ENCODE data around the gene ASB11. TPM values are rescaled to one million over a fixed set of nuclear protein-coding genes. Genes with fewer than 3 reads are reported as not detected.

The ASB11 gene
- total and polyA plus RNA-seq, 4 experiments from 2014 or later = not detected

DNA sequence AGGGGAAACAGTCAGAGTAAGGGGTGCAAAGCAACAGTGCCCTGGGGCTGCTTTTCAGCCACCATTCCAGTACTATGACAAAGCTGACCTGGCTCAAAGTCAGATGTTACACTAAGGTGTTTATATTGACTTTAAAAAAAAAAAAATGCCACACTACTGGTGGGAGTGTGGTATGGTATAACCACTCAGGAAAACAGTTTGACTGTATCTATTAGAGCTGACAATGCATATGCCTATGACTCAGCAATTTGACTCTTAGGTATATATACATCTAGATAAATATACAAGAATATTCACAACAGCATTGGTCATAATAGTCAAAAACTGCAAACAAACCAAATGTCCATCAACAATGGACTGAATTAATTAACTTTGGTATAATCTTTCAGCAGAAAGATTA is 60.6 kb downstream of the ASB11 start:
- Mint-ChIP-seq H3K4me3 (no peak overlapping the region), H3K9me3 (no peaks in the 10 kb centered on the region), H3K27ac (no peak overlapping the region), H3K36me3 (no peaks in the 10 kb centered on the region), H3K4me1 (no peaks in the 10 kb centered on the region), H3K27me3 (peaks cover 0 to 1% of the 10 kb centered on the region in 2 donors)
- CTCF ChIA-PET (ENCODE audit: partially characterized antibody) = no interaction called here
- no peak for DNase-seq
- H3K4me1 ChIP-seq (ENCODE audit: insufficient read depth, low read length) = no peaks in the 10 kb centered on the region
- no peaks in the 10 kb centered on the region for H3K9me3 ChIP-seq (ENCODE audit: control insufficient read depth in 1 of 2, low read length in 2 of 2)
- H3K27me3 ChIP-seq (ENCODE audit: insufficient read depth, low read length) = no peaks in the 10 kb centered on the region
- H3K27ac ChIP-seq (ENCODE audit: low read depth, low read length) = no peak overlapping the region
- POLR2A ChIA-PET (ENCODE audit: partially characterized antibody) = no interaction called here
- no peak overlapping the region for H3K4me3 ChIP-seq (ENCODE audit: low read length in 2 of 2)
- intact Hi-C loops (cut with micrococcal nuclease) = no loop called here
- no peaks in the 10 kb centered on the region for H3K36me3 ChIP-seq (ENCODE audit: insufficient read depth, low read length)

DNA sequence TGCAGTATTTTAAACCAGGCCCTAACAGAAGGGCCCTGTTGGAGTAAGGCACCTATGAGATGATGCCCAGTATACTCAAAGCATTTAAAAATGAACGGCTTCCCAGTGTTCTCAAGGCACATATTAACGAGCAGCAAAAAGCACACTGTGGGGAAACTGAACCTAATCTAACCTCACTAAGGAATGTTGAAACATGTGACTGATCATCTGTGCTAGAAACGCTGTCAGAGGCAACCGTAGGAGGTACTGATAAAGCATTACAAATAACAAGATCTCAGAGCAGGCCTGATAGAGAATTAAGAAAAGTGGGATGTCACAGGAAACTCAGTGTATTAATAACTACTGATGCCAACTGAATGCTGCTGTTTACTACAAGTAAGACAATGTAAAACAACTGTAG is 69.5 kb downstream of the ASB11 start:
- Histone ChIP-seq H3K4me1 (ENCODE audit: insufficient read depth, low read length) (no peaks in the 10 kb centered on the region), H3K36me3 (ENCODE audit: insufficient read depth, low read length) (no peaks in the 10 kb centered on the region), H3K27me3 (ENCODE audit: insufficient read depth, low read length) (no peaks in the 10 kb centered on the region), H3K4me3 (ENCODE audit: low read length in 2 of 2) (no peak overlapping the region), H3K9me3 (ENCODE audit: control insufficient read depth in 1 of 2, low read length in 2 of 2) (no peaks in the 10 kb centered on the region), H3K27ac (ENCODE audit: low read depth, low read length) (no peak overlapping the region)
- no peaks in the 10 kb centered on the region for H3K36me3 Mint-ChIP-seq
- H3K27ac Mint-ChIP-seq = no peak overlapping the region
- H3K4me1 Mint-ChIP-seq = peaks cover 0 to 8% (median 2%) of the 10 kb centered on the region in 4 donors
- intact Hi-C loops (cut with micrococcal nuclease) = no loop called here
- H3K27me3 Mint-ChIP-seq = no peaks in the 10 kb centered on the region
- no peaks in the 10 kb centered on the region for H3K9me3 Mint-ChIP-seq
- no peak overlapping the region for H3K4me3 Mint-ChIP-seq
- DNase-seq = no peak
- ChIA-PET CTCF (ENCODE audit: partially characterized antibody) (no interaction called here), POLR2A (ENCODE audit: partially characterized antibody) (no interaction called here)

DNA sequence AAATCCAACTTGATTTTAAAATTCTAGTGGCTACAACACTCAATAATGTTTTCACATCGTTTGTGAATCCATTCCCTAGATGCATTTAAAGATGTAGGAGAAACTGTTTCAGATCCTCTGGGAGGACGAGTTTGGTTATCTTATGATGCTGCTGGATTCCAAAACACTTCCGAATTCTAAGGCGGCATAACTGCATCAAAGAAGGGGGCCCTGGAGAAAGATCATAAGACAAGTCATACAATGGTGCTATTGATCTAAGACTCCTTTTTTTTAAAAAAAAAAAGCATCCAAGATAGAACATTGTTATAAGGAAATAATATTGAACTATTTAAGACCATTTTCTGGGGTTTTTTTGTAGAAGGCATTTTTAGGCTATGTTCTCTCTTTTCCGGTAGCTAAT is 71.0 kb downstream of the ASB11 start:
- intact Hi-C loops (cut with micrococcal nuclease) = no loop called here
- Histone ChIP-seq H3K27ac (ENCODE audit: low read depth, low read length) (no peak overlapping the region), H3K36me3 (ENCODE audit: insufficient read depth, low read length) (no peaks in the 10 kb centered on the region), H3K9me3 (ENCODE audit: control insufficient read depth in 1 of 2, low read length in 2 of 2) (no peaks in the 10 kb centered on the region), H3K4me1 (ENCODE audit: insufficient read depth, low read length) (no peaks in the 10 kb centered on the region), H3K27me3 (ENCODE audit: insufficient read depth, low read length) (no peaks in the 10 kb centered on the region), H3K4me3 (ENCODE audit: low read length in 2 of 2) (no peak overlapping the region)
- no peaks in the 10 kb centered on the region for H3K36me3 Mint-ChIP-seq
- no peak for DNase-seq
- POLR2A ChIA-PET (ENCODE audit: partially characterized antibody) = no interaction called here
- no peaks in the 10 kb centered on the region for H3K27me3 Mint-ChIP-seq
- H3K9me3 Mint-ChIP-seq = peaks cover 0 to 2% (median 0%) of the 10 kb centered on the region in 8 donors
- H3K4me1 Mint-ChIP-seq = peaks cover 0 to 8% (median 2%) of the 10 kb centered on the region in 4 donors
- CTCF ChIA-PET (ENCODE audit: partially characterized antibody) = interaction anchor here (2.7 kb wide), 1 partner anchor 11 kb away, joined by 10 read pairs; no protein-coding TSS in a partner anchor
- no peak overlapping the region for H3K4me3 Mint-ChIP-seq
- H3K27ac Mint-ChIP-seq = no peak overlapping the region

DNA sequence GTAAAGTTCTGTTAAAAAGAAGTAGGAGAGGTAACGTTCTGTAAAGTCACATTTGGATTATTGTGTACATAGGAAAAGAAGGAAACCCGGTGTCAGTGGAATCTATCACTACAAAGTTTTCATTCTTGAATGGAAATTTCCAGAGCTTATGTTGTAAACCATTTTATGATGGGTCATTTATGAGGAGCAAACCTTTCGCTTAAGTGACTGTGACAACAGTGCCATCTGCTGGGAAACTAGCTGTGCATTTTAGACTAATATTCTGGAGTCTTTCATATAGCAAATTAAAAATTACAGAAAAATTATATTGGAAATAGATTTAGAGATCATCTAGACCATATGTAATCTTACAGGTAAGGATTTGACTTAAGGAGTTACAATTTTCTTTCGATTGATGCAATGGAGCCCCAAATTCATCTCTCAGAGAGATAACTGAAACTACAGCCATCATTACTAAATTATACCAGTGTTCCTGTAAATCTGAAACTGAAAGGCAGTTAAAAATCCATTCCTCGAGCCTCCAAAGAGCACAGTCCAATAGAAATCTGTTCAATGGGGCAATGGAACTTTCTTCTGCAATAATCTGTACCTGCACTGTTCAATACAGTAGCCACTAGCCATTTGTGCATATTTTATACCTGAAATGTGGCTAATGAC is 72.4 kb downstream of the ASB11 start:
- H3K4me1 ChIP-seq (ENCODE audit: insufficient read depth, low read length) = no peaks in the 10 kb centered on the region
- Mint-ChIP-seq H3K4me3 (no peak overlapping the region), H3K27ac (no peak overlapping the region), H3K36me3 (no peaks in the 10 kb centered on the region), H3K27me3 (no peaks in the 10 kb centered on the region), H3K4me1 (peaks cover 0 to 8% (median 2%) of the 10 kb centered on the region in 4 donors), H3K9me3 (peaks cover 0 to 2% (median 0%) of the 10 kb centered on the region in 8 donors)
- ChIA-PET POLR2A (ENCODE audit: partially characterized antibody) (no interaction called here), CTCF (ENCODE audit: partially characterized antibody) (interaction anchor here (1.0 to 2.7 kb wide), 4 partner anchors 10 to 1204 kb away, joined by 5 to 10 read pairs (median 6); no protein-coding TSS in a partner anchor)
- intact Hi-C loops (cut with micrococcal nuclease) = loop anchor here (1.0 kb wide), 2 partner anchors 100 to 1204 kb away; no protein-coding TSS in a partner anchor
- H3K27ac ChIP-seq (ENCODE audit: low read depth, low read length) = no peak overlapping the region
- no peak overlapping the region for H3K4me3 ChIP-seq (ENCODE audit: low read length in 2 of 2)
- H3K27me3 ChIP-seq (ENCODE audit: insufficient read depth, low read length) = no peaks in the 10 kb centered on the region
- peak in 4 of 5 donors; percentile 21 to 41 (median 34) for DNase-seq
- no peaks in the 10 kb centered on the region for H3K9me3 ChIP-seq (ENCODE audit: control insufficient read depth in 1 of 2, low read length in 2 of 2)
- H3K36me3 ChIP-seq (ENCODE audit: insufficient read depth, low read length) = no peaks in the 10 kb centered on the region

DNA sequence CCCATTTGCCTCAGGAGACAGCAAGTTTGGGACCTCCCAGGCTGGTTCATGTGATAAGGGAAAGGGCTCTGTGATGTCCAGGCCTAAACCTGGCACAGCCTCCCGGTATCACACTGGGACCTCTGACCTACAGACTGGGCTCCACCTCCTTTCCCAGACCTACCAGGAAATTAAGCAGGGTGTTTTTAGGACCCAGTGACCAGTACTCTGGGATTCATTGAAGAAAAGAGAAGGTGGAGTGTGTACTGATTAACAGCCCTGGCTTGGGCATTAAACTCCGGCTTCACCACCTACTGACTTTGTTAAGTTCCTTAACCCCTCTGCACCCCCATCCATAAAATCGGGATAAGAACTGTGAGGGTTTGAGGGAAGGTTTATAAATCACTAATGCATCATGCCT is 74.1 kb downstream of the ASB11 start:
- peaks cover 0 to 7% (median 0%) of the 10 kb centered on the region in 8 donors for H3K9me3 Mint-ChIP-seq
- intact Hi-C loops (cut with micrococcal nuclease) = no loop called here
- H3K27me3 Mint-ChIP-seq = no peaks in the 10 kb centered on the region
- Histone ChIP-seq H3K9me3 (ENCODE audit: control insufficient read depth in 1 of 2, low read length in 2 of 2) (no peaks in the 10 kb centered on the region), H3K27ac (ENCODE audit: low read depth, low read length) (no peak overlapping the region), H3K4me1 (ENCODE audit: insufficient read depth, low read length) (no peaks in the 10 kb centered on the region), H3K27me3 (ENCODE audit: insufficient read depth, low read length) (no peaks in the 10 kb centered on the region), H3K36me3 (ENCODE audit: insufficient read depth, low read length) (no peaks in the 10 kb centered on the region), H3K4me3 (ENCODE audit: low read length in 2 of 2) (no peak overlapping the region)
- no peaks in the 10 kb centered on the region for H3K4me1 Mint-ChIP-seq
- H3K4me3 Mint-ChIP-seq = no peak overlapping the region
- DNase-seq = no peak
- no peaks in the 10 kb centered on the region for H3K36me3 Mint-ChIP-seq
- CTCF ChIA-PET (ENCODE audit: partially characterized antibody) = no interaction called here
- POLR2A ChIA-PET (ENCODE audit: partially characterized antibody) = no interaction called here
- no peak overlapping the region for H3K27ac Mint-ChIP-seq

DNA sequence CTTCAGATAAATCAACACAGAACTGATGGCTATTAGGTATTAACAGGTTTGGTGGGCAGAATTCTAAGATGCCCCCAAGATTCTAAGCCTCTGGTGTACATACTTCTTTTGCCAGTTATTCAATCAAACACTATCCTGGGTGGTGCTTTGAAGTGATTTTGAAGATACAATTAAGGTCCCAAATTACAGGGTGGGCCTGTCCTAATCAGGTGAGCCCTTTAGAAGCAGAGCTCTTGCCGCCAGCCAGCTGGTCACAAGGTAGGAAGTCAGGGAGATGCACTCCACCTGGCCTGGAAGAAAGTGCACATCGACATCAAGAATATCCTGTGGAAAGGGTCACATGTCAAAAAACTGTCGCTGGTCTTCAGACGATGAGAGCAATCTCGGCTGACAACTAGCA is 75.0 kb downstream of the ASB11 start:
- H3K27me3 Mint-ChIP-seq = no peaks in the 10 kb centered on the region
- intact Hi-C loops (cut with micrococcal nuclease) = no loop called here
- no peaks in the 10 kb centered on the region for H3K36me3 Mint-ChIP-seq
- CTCF ChIA-PET (ENCODE audit: partially characterized antibody) = no interaction called here
- Histone ChIP-seq H3K27me3 (ENCODE audit: insufficient read depth, low read length) (no peaks in the 10 kb centered on the region), H3K9me3 (ENCODE audit: control insufficient read depth in 1 of 2, low read length in 2 of 2) (no peaks in the 10 kb centered on the region), H3K4me1 (ENCODE audit: insufficient read depth, low read length) (no peaks in the 10 kb centered on the region), H3K27ac (ENCODE audit: low read depth, low read length) (no peak overlapping the region), H3K36me3 (ENCODE audit: insufficient read depth, low read length) (no peaks in the 10 kb centered on the region), H3K4me3 (ENCODE audit: low read length in 2 of 2) (no peak overlapping the region)
- H3K4me3 Mint-ChIP-seq = no peak overlapping the region
- no peaks in the 10 kb centered on the region for H3K4me1 Mint-ChIP-seq
- POLR2A ChIA-PET (ENCODE audit: partially characterized antibody) = no interaction called here
- DNase-seq = no peak
- no peak overlapping the region for H3K27ac Mint-ChIP-seq
- peaks cover 0 to 7% (median 0%) of the 10 kb centered on the region in 8 donors for H3K9me3 Mint-ChIP-seq

DNA sequence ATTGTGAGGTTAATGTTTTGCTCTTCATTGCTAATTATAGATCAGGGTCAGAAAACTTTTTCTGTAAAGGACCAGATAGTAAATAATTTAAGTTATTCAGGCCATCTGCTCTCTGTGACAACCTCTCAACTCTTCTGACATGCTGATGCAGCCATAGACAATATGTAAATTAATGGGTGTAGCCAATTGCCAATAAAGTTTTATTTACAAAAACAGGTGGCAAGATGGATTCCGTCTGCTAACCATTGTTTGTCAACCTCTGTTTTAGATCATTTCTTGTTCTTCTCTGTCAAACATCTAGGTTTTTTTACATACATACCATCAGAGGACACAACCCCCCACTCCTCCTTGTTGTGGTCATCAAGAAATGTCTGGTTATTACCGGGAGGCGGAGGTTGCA is 79.3 kb downstream of the ASB11 start:
- ChIA-PET POLR2A (ENCODE audit: partially characterized antibody) (no interaction called here), CTCF (ENCODE audit: partially characterized antibody) (no interaction called here)
- peaks cover 0 to 7% (median 0%) of the 10 kb centered on the region in 8 donors for H3K9me3 Mint-ChIP-seq
- H3K4me1 Mint-ChIP-seq = no peaks in the 10 kb centered on the region
- Histone ChIP-seq H3K27me3 (ENCODE audit: insufficient read depth, low read length) (no peaks in the 10 kb centered on the region), H3K27ac (ENCODE audit: low read depth, low read length) (no peak overlapping the region), H3K36me3 (ENCODE audit: insufficient read depth, low read length) (no peaks in the 10 kb centered on the region), H3K4me3 (ENCODE audit: low read length in 2 of 2) (no peak overlapping the region), H3K4me1 (ENCODE audit: insufficient read depth, low read length) (no peaks in the 10 kb centered on the region), H3K9me3 (ENCODE audit: control insufficient read depth in 1 of 2, low read length in 2 of 2) (no peaks in the 10 kb centered on the region)
- no peak overlapping the region for H3K4me3 Mint-ChIP-seq
- intact Hi-C loops (cut with micrococcal nuclease) = no loop called here
- H3K36me3 Mint-ChIP-seq = no peaks in the 10 kb centered on the region
- no peaks in the 10 kb centered on the region for H3K27me3 Mint-ChIP-seq
- H3K27ac Mint-ChIP-seq = no peak overlapping the region
- no peak for DNase-seq

Measured in CD4-positive, alpha-beta memory T cell (primary cell).